GM12865 (cell line): ENCODE measurements around the gene PIMREG.

Experiments
- DNase-seq: peaks from one replicate; pipeline ENCODE4 v3.0.0; 2010; ENCODE audit warnings: low read depth
- H3K4me3 ChIP-seq: 2 replicates; pipeline ENCODE4 v1.5.1; 2011; ENCODE audit warnings: mild to moderate bottlenecking, low read depth, low read length, control low read depth
- CTCF ChIP-seq: IDR thresholded peaks from 2 replicates; pipeline ENCODE4 v1.5.1; 2011; ENCODE audit warnings: low read length, control low read depth, low read depth, inconsistent platforms; ENCODE audit not compliant: insufficient read depth; ENCODE audit errors: missing control alignments

The PIMREG gene

GRCh38 chr17:6446516-6447100 is 2.4 kb downstream of the PIMREG start:
- no peak for DNase-seq
- TF ChIP-seq CTCF: no peak
- H3K4me3 ChIP-seq: no peak overlapping the region

GRCh38 chr17:6448473-6448872 is 4.2 kb downstream of the PIMREG start:
- H3K4me3 ChIP-seq: no peak overlapping the region
- DNase-seq: no peak
- no peak for TF ChIP-seq CTCF

GRCh38 chr17:6449307-6449706 is 5.1 kb downstream of the PIMREG start:
- H3K4me3 ChIP-seq: no peak overlapping the region
- TF ChIP-seq CTCF: no peak
- DNase-seq: no peak

- TF ChIP-seq CTCF: no peak
- DNase-seq: peak; percentile 43
- no peak overlapping the region for H3K4me3 ChIP-seq
Measured at GRCh38 chr17:6450926-6451832, 6.9 kb downstream of the PIMREG start.

GRCh38 chr17:6452471-6453266 is 8.4 kb downstream of the PIMREG start:
- DNase-seq: peak; percentile 57
- TF ChIP-seq CTCF: no peak
- H3K4me3 ChIP-seq: no peak overlapping the region

GRCh38 chr17:6453279-6454024 is 9.2 kb downstream of the PIMREG start:
- TF ChIP-seq CTCF: no peak

More at GRCh38 chr17:6453279-6454024, 9.2 kb downstream of the PIMREG start:
- no peak for DNase-seq
- no peak overlapping the region for H3K4me3 ChIP-seq
